Panc1 (cell line): ENCODE data around the gene OTX1. TPM values are rescaled to one million over a fixed set of nuclear protein-coding genes. Genes with fewer than 3 reads are reported as not detected.
"Not testable (repeated sequence)": the region's sequence is repeated elsewhere in the genome, so short reads cannot be mapped to it uniquely, and the experiment has no call there.

ENCODE experiments used
- ATAC-seq: fragments of 200-7000 bp; cut with Tn5 transposase; 2 replicates; pipeline ENCODE4 v1.9.1; 2020; ENCODE audit warnings: mild to moderate bottlenecking, moderate library complexity
- BruUV-seq: library from RNA; stranded (reverse); fragments of 400-500 nt; replicated peaks from 2 replicates; lab custom pipeline; 2021; lab: Mats Ljungman, UMichigan
- CTCF ChIA-PET: fragments of 300-600 bp; sonication (Branson Sonifier 250); formaldehyde crosslinking; loops from one replicate; lab custom pipeline; 2022; ENCODE audit warnings: antibody characterized with exemption; lab: Charles Lee
- POLR2A ChIA-PET: fragments of 300-600 bp; sonication (Branson Sonifier 250); formaldehyde crosslinking; loops from one replicate; lab custom pipeline; 2022; ENCODE audit warnings: antibody characterized with exemption; lab: Charles Lee
- DNase-seq: peaks from one replicate; pipeline ENCODE4 v3.0.0-alpha.2; 2010; ENCODE audit warnings: low read depth, low spot score
- H3K27ac ChIP-seq: 2 replicates; pipeline ENCODE4 v1.5.1; 2011; ENCODE audit warnings: mild to moderate bottlenecking, low read length, inconsistent platforms
- H3K27me3 ChIP-seq: fragments of 200-500 bp; sonication (Bioruptor generic); 2 replicates; pipeline ENCODE4 v1.6.0; 2014; ENCODE audit warnings: low read length, inconsistent platforms; ENCODE audit not compliant: control insufficient read depth, insufficient read depth
- H3K36me3 ChIP-seq: fragments of 200-500 bp; sonication (Bioruptor generic); 2 replicates; pipeline ENCODE4 v1.5.1; 2014; ENCODE audit warnings: inconsistent platforms, mild to moderate bottlenecking, low read length, moderate library complexity; ENCODE audit not compliant: control insufficient read depth, insufficient read depth
- H3K4me1 ChIP-seq: 2 replicates; pipeline ENCODE4 v1.5.1; 2011; ENCODE audit warnings: inconsistent platforms, mild to moderate bottlenecking, low read length, moderate library complexity; ENCODE audit not compliant: control insufficient read depth, insufficient read depth
- H3K4me3 ChIP-seq, 2 experiments: 2 replicates each; pipeline ENCODE4 v1.5.1; 2011 to 2012; ENCODE audit warnings: low read depth in 2 of 2, low read length in 2 of 2, mild to moderate bottlenecking in 2 of 2, inconsistent platforms in 1 of 2, moderate library complexity in 1 of 2
- H3K9me3 ChIP-seq: fragments of 200-500 bp; sonication (Bioruptor generic); 2 replicates; pipeline ENCODE4 v1.5.1; 2014; ENCODE audit warnings: low read depth, mild to moderate bottlenecking, inconsistent platforms, low read length, moderate library complexity; ENCODE audit not compliant: control insufficient read depth, insufficient read depth
- CTCF ChIP-seq: fragments of 450-650 bp; IDR thresholded peaks from 2 replicates; pipeline ENCODE4 v1.5.1; 2017; ENCODE audit warnings: mild to moderate bottlenecking
- POLR2AphosphoS5 ChIP-seq: IDR thresholded peaks from 2 replicates; pipeline ENCODE4 v1.6.1; 2012; ENCODE audit warnings: mild to moderate bottlenecking, low read depth, low read length, moderate library complexity
- SIN3A ChIP-seq: IDR thresholded peaks from 2 replicates; pipeline ENCODE4 v1.6.1; 2012; ENCODE audit warnings: low read depth, mild to moderate bottlenecking, low read length, moderate library complexity, borderline replicate concordance; ENCODE audit not compliant: insufficient read depth
- TCF7L2 ChIP-seq: IDR thresholded peaks from 2 replicates; pipeline ENCODE4 v1.6.1; 2011; ENCODE audit warnings: mild to moderate bottlenecking, low read depth, low read length, inconsistent platforms
- in situ Hi-C: cut with HindIII; loops from 2 replicates; pipeline ENCODE4 v1.10.0; 2016; ENCODE audit warnings: low sequenced_read_pairs, low pct_unique_long_range_greater_than_20kb
- intact Hi-C: fragments of 100-400 bp; cut with micrococcal nuclease; formaldehyde crosslinking; loops from one replicate; pipeline ENCODE4 v1.10.0; 2022; ENCODE audit not compliant: unreplicated experiment
- total RNA-seq: library from RNA; stranded (reverse); gene quantifications from one replicate; pipeline ENCODE4 v1.2.1, GENCODE V29; 2021; ENCODE audit not compliant: unreplicated experiment
- TF ChIP-seq, protein P1 (sequence below), 2 experiments: IDR thresholded peaks; 2 replicates each; pipeline ENCODE4 v1.6.1; 2011 to 2012; ENCODE audit warnings: low read depth in 2 of 2, control low read depth in 1 of 2, low read length in 1 of 2, mild to moderate bottlenecking in 1 of 2, moderate library complexity in 1 of 2; ENCODE audit not compliant: insufficient read depth in 1 of 2

Gene OTX1
- total RNA-seq, 1 experiment from 2014 or later: 4.2 TPM

DNA sequence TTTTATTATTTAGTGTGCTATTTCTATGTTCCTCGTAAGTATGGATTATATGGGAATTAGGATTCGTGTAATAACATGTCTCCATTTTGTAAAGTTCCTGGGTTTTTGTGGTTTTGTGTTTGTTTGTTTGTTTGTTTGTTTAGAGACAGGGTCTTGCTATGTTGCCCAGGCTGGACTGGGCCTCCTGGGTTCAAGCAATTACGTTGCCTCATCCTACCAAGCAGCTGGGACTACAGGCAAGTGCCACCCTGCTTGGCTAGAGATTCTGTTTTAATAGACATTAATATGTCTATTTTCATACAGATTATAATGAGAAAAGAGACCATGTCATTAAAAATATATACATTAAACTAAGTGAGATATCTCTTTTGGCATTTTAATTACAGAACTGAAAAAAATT, 35.2 kb upstream of the OTX1 start:
- BruUV-seq: no TSS peak
- no peaks in the 10 kb centered on the region for H3K27me3 ChIP-seq
- H3K4me3 ChIP-seq: no peak overlapping the region
- no peaks in the 10 kb centered on the region for H3K9me3 ChIP-seq
- H3K4me1 ChIP-seq: no peaks in the 10 kb centered on the region
- intact Hi-C loops: no loop called here
- ATAC-seq (no peak), DNase-seq (no peak)
- H3K36me3 ChIP-seq: no peaks in the 10 kb centered on the region
- CTCF ChIA-PET: no interaction called here
- TF ChIP-seq TCF7L2 (no peak), SIN3A (no peak), POLR2AphosphoS5 (no peak), CTCF (no peak)
- TF ChIP-seq, protein P1, sequence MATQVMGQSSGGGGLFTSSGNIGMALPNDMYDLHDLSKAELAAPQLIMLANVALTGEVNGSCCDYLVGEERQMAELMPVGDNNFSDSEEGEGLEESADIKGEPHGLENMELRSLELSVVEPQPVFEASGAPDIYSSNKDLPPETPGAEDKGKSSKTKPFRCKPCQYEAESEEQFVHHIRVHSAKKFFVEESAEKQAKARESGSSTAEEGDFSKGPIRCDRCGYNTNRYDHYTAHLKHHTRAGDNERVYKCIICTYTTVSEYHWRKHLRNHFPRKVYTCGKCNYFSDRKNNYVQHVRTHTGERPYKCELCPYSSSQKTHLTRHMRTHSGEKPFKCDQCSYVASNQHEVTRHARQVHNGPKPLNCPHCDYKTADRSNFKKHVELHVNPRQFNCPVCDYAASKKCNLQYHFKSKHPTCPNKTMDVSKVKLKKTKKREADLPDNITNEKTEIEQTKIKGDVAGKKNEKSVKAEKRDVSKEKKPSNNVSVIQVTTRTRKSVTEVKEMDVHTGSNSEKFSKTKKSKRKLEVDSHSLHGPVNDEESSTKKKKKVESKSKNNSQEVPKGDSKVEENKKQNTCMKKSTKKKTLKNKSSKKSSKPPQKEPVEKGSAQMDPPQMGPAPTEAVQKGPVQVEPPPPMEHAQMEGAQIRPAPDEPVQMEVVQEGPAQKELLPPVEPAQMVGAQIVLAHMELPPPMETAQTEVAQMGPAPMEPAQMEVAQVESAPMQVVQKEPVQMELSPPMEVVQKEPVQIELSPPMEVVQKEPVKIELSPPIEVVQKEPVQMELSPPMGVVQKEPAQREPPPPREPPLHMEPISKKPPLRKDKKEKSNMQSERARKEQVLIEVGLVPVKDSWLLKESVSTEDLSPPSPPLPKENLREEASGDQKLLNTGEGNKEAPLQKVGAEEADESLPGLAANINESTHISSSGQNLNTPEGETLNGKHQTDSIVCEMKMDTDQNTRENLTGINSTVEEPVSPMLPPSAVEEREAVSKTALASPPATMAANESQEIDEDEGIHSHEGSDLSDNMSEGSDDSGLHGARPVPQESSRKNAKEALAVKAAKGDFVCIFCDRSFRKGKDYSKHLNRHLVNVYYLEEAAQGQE (IDR thresholded peaks at IDR 0.05; ENCODE audit: insufficient read depth in 1 of 2, low read depth in 2 of 2, low read length in 1 of 2): no peak
- H3K27ac ChIP-seq: no peak overlapping the region
- in situ Hi-C loops: no loop called here
- POLR2A ChIA-PET: no interaction called here

GRCh38 chr2:63018439-63018838, 32.2 kb upstream of the OTX1 start:
- no peaks in the 10 kb centered on the region for H3K36me3 ChIP-seq
- no peaks in the 10 kb centered on the region for H3K27me3 ChIP-seq
- no peak for ATAC-seq
- no peak overlapping the region for H3K27ac ChIP-seq
- H3K9me3 ChIP-seq: no peaks in the 10 kb centered on the region
- no peak for DNase-seq
- intact Hi-C loops: no loop called here
- H3K4me1 ChIP-seq: no peaks in the 10 kb centered on the region
- ChIA-PET CTCF (no interaction called here), POLR2A (no interaction called here)
- in situ Hi-C loops: no loop called here
- TF ChIP-seq POLR2AphosphoS5: no peak
- TF ChIP-seq SIN3A: no peak
- TF ChIP-seq, protein P1 (IDR thresholded peaks at IDR 0.05; ENCODE audit: insufficient read depth in 1 of 2, low read depth in 2 of 2, low read length in 1 of 2): no peak
- TF ChIP-seq CTCF: no peak
- no peak for TF ChIP-seq TCF7L2
- BruUV-seq: no TSS peak
- H3K4me3 ChIP-seq: no peak overlapping the region

DNA sequence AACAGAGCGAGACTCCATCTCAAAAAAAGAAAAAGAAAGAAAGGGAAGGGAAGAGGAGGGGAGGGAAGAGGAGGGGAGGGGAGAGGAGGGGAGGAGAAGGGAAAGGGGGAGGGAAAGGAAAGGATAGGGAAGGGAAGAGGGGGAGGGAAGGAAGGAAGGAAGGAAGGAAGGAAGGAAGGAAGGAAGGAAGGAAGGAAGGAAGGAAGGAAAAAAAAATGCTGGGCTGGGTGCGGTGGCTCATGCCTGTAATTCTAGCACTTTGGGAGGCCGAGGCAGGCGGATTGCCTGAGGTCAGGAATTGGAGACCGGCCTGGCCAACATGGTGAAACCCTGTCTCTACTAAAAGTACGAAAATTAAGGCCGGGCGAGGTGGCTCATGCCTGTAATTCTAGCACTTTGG, 30.9 kb upstream of the OTX1 start:
- H3K4me3 ChIP-seq, H3K9me3 ChIP-seq, H3K36me3 ChIP-seq, in situ Hi-C loops, DNase-seq, POLR2A ChIA-PET, H3K4me1 ChIP-seq, BruUV-seq, ATAC-seq, H3K27ac ChIP-seq, intact Hi-C loops, H3K27me3 ChIP-seq: not testable (repeated sequence)
- CTCF ChIA-PET: interaction anchor here (0.7 kb wide), 1 partner anchor 15 kb away, joined by 4 read pairs; no protein-coding TSS in a partner anchor
